Measurements from ENCODE around the gene RBM38.

Gene RBM38

DNA sequence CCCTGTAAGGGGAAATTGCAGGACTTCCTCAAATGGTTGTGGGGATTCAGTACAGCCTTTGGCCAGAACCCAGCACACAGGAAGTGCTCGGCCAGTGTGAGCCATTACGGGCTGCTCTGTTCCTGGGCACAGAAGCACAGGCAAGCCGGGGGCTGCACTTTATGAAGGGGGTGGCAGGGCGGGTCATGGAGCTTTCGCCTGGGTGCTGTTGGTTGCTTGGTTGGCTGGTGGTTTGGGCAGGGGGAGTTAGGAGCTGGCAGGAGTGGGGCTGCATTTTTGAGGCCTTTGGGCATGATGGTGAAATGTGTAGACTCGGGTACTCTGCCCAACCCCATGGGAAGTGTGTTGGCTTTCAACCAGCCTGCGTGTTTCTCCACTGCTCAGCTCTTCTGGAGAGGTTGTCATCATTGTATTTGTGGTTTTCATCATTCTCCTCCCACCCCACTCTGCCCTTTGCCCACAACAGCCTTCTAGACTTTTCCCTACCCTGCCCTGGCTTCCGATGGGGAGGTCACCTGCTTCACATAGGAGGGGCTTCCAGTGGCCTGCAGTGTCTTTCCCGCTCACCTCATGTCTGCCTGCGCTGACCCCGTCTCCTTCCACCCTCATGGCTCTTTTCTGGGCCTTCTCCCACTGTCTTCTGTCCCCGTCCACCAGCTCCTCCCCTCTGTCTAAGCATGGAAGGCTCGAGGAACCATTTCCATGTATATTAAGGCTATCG is 16.1 kb upstream of the RBM38 start:
- DNase-seq = no peak

GRCh38 chr20:57375652-57376230 is 15.5 kb upstream of the RBM38 start:
- no peak for DNase-seq

- DNase-seq = no peak
These were observed 13.8 kb upstream of the RBM38 start for GRCh38 chr20:57377350-57377749.

- DNase-seq = no peak
These were observed 13.1 kb upstream of the RBM38 start for GRCh38 chr20:57378107-57378506.

GRCh38 chr20:57378646-57379262 is 12.4 kb upstream of the RBM38 start:
- no peak for DNase-seq

- DNase-seq = no peak
These were observed 11.9 kb upstream of the RBM38 start for GRCh38 chr20:57379263-57379647.

DNA sequence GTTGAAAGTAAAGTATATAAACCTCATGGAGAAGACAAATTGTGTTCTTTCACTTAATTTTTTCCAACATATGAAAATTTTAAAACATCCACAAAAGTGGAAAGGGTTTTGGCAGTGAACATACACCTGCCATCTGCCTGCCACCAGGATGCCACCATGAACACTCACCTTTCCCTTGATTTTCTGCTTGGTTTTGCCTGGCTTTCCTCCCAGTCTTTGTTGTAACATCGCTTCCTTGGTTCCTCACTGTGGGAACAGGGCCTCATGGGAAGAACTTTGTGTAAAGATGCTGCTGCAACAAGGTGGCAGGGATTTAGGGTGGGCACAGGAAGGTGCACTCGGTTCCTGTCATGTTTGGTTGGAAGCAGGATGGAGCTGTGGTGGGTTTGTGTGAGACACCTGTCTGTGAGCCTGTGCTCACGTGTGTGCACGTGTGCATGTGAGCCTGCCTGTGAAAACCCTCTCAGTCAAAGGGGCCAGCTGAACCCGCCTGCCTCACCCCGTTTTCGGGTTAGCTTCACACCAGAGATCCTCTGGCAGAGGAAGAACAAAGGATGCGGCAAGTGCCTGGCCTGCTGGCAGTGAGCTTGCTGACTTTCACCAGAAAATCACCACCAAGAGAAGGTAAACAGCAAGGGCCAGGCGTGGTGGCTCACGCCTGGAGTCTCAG is 11.0 kb upstream of the RBM38 start:
- no peak for DNase-seq

GRCh38 chr20:57381596-57382503 is 9.3 kb upstream of the RBM38 start:
- peak; percentile 88 to 89 for DNase-seq

DNA sequence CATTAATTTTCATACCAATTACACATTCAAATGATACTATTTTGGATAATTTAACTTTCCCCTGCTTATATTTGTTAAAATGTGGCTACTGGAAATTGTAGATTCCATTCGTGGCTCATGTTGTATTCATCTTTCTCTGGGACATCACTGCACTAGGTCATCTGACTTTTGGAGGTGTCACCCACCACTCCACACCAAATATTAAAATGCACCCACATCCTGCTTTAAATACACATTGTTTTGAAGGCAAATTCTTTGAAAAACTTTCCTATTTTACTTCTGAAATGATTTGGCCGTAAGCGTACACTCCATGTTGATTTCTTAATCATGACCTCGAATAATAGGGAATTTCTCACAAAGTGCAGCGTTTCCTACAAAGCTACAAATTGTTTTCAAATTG is 8.7 kb upstream of the RBM38 start:
- DNase-seq = no peak

DNA sequence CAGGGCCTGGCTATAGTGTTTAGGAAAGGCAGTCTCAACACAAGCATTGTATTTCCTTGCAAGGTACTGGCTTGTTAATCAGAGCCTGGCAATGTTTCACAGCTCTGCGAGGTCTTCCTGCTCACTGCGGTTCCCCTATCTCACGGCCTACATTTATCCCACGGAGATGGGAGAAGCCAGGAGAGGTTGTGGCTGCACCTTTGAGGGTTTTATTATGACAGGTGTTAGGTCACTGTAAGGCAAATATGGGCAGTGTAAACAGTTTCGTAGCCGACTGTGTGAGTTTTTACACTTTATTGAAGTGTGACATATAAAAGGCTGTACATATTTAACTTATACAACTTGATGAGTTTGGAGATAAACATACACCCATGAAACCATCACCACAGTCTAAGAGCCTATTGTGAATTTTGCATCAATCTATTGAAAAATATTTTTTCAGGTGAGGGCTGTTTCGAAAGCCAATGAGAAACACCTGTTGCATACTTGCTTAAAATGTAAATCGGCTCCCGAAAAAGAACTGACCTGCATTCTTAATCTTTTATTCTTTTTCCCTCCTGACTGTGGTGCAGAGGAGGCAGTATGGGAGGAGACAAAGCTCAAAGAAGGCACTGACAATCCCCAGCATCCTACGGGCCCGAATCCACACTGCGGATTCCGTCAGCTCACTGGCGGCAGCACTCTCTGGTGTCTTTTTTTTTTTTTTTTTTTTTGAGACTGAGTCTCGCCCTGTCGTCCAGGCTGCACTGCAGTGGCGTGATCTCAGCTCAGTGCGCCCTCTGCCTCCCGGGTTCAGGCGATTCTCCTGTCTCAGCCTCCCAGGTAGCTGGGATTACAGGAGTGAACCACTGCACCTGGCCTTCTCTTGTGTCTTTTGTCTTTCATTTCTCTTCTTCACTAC is 7.5 kb upstream of the RBM38 start:
- no peak for DNase-seq

DNA sequence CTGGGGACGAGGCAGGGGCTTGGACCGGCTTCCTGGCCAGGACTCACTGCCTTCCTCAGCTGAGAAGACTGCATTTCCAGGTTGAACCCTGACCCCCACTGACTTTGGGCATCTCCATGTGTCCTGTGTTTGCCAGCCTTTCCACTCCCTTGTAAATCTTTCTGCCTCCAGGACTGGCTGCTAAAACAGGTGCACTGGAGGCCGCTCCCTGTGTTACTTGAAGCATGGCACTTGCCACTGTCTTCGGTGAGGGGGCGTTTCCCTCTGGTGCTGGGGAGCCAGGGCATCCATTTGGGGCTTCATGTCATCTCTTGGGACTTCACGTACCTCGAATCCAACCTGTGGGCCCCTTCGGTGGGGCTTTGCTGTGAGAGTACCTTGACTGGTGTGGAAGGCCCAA is 6.7 kb upstream of the RBM38 start:
- DNase-seq = no peak

GRCh38 chr20:57384953-57385761 is 6.0 kb upstream of the RBM38 start:
- no peak for DNase-seq

GRCh38 chr20:57385940-57386339 is 5.3 kb upstream of the RBM38 start:
- DNase-seq = no peak

GRCh38 chr20:57386762-57387161 is 4.4 kb upstream of the RBM38 start:
- DNase-seq = no peak

GRCh38 chr20:57387463-57387862 is 3.7 kb upstream of the RBM38 start:
- no peak for DNase-seq

GRCh38 chr20:57387945-57388371 is 3.2 kb upstream of the RBM38 start:
- no peak for DNase-seq

GRCh38 chr20:57388953-57389694 is 2.1 kb upstream of the RBM38 start:
- DNase-seq = peak; percentile 64 to 73

GRCh38 chr20:57389695-57390603 is 1.2 kb upstream of the RBM38 start:
- DNase-seq = peak; percentile 71 to 78

Measured in stimulated activated CD4-positive, alpha-beta T cell treated with anti-CD3 and anti-CD28 coated beads, Interleukin-2, amount 100 ng/mL, for 24 hours (primary cell).